Activated CD4-positive, alpha-beta memory T cell treated with anti-CD3 and anti-CD28 coated beads for 36 hours (primary cell): ENCODE measurements around the gene CARM1. TPM values are rescaled to one million over a fixed set of nuclear protein-coding genes. Genes with fewer than 3 reads are reported as not detected.
"Not testable (repeated sequence)": the region's sequence is repeated elsewhere in the genome, so short reads cannot be mapped to it uniquely, and the experiment has no call there.

Experiments
- CTCF ChIA-PET: fragments of 350-600 bp; sonication (Branson Sonifier 250); formaldehyde crosslinking; loops from one replicate; lab custom pipeline; 2021; ENCODE audit warnings: antibody characterized with exemption, inconsistent platforms; lab: Charles Lee
- POLR2A ChIA-PET: fragments of 350-600 bp; sonication (Branson Sonifier 250); formaldehyde crosslinking; loops from one replicate; lab custom pipeline; 2021; ENCODE audit warnings: antibody characterized with exemption; lab: Charles Lee
- DNase-seq: peaks from one replicate; pipeline ENCODE4 v3.0.0-alpha.2; 2020
- H3K27ac Mint-ChIP-seq: one replicate; pipeline ENCODE4 v1.8.0; 2021; ENCODE audit warnings: mixed read lengths
- H3K27me3 Mint-ChIP-seq: one replicate; pipeline ENCODE4 v1.8.0; 2021; ENCODE audit warnings: mixed read lengths
- H3K36me3 Mint-ChIP-seq: one replicate; pipeline ENCODE4 v1.8.0; 2021; ENCODE audit warnings: mixed read lengths
- H3K4me1 Mint-ChIP-seq: one replicate; pipeline ENCODE4 v1.8.0; 2021; ENCODE audit warnings: low read depth, mixed read lengths
- H3K4me3 Mint-ChIP-seq: one replicate; pipeline ENCODE4 v1.8.0; 2021; ENCODE audit warnings: mild to moderate bottlenecking, mixed read lengths
- H3K9me3 Mint-ChIP-seq: one replicate; pipeline ENCODE4 v1.8.0; 2021; ENCODE audit warnings: mixed read lengths
- intact Hi-C: fragments of 100-400 bp; cut with micrococcal nuclease; formaldehyde crosslinking; loops from one replicate; pipeline ENCODE4 v1.15.1; 2023
- total RNA-seq, 2 experiments: library from RNA; stranded (reverse); gene quantifications; one replicate each; pipeline ENCODE4 v1.2.3, GENCODE V29; 2021

The CARM1 gene
- total RNA-seq, 2 experiments from 2014 or later: 75.0 to 78.3 TPM

GRCh38 chr19:10835089-10835753, 36.1 kb upstream of the CARM1 start:
- H3K27me3 Mint-ChIP-seq: no peaks in the 10 kb centered on the region

GRCh38 chr19:10835754-10836478, 35.4 kb upstream of the CARM1 start, which contains the start of gene TMED1:
Gene TMED1 (minus strand): TSS chr19:10836212. CDS start chr19:10836191, 21 bp downstream.
- CTCF ChIA-PET: interaction anchor here (0.6 to 4.5 kb wide), 12 partner anchors 18 to 255 kb away, joined by 3 to 49 read pairs (median 4); partner anchors contain the start of genes DNM2 and QTRT1
- peaks cover 9% of the 10 kb centered on the region for H3K36me3 Mint-ChIP-seq
- POLR2A ChIA-PET: interaction anchor here (0.5 to 2.0 kb wide), 9 partner anchors 12 to 125 kb away, joined by 3 to 5 read pairs (median 3); partner anchors contain the start of genes DNM2 and SMARCA4
- intact Hi-C loops: loop anchor here (1.0 to 5.0 kb wide), 9 partner anchors 35 to 269 kb away; partner anchors contain the start of genes CARM1, CDKN2D, ILF3 and KRI1
- no peaks in the 10 kb centered on the region for H3K27me3 Mint-ChIP-seq
- H3K4me1 Mint-ChIP-seq: peaks cover 15% of the 10 kb centered on the region
- peak within 1 kb of the TSS; percentile 99 for H3K27ac Mint-ChIP-seq
- DNase-seq: peak; percentile 98
- H3K9me3 Mint-ChIP-seq: peaks cover 7% of the 10 kb centered on the region
- peak within 1 kb of the TSS; percentile 94 for H3K4me3 Mint-ChIP-seq

More at GRCh38 chr19:10835089-10835753, 36.1 kb upstream of the CARM1 start:
- peak overlapping the region; percentile 99 for H3K27ac Mint-ChIP-seq
- no peak for DNase-seq
- ChIA-PET CTCF (interaction anchor here (1.0 to 4.5 kb wide), 7 partner anchors 19 to 117 kb away, joined by 3 to 49 read pairs (median 7); partner anchors contain the start of gene DNM2), POLR2A (interaction anchor here (0.5 to 2.0 kb wide), 8 partner anchors 12 to 126 kb away, joined by 3 to 5 read pairs (median 4); partner anchors contain the start of genes DNM2 and SMARCA4)
- intact Hi-C loops: loop anchor here (5.0 kb wide), 2 partner anchors 133 to 268 kb away; partner anchors contain the start of genes CDKN2D, KRI1 and QTRT1
- H3K36me3 Mint-ChIP-seq: peaks cover 9% of the 10 kb centered on the region
- peaks cover 15% of the 10 kb centered on the region for H3K4me1 Mint-ChIP-seq
- peak overlapping the region; percentile 94 for H3K4me3 Mint-ChIP-seq
- peaks cover 7% of the 10 kb centered on the region for H3K9me3 Mint-ChIP-seq

DNA sequence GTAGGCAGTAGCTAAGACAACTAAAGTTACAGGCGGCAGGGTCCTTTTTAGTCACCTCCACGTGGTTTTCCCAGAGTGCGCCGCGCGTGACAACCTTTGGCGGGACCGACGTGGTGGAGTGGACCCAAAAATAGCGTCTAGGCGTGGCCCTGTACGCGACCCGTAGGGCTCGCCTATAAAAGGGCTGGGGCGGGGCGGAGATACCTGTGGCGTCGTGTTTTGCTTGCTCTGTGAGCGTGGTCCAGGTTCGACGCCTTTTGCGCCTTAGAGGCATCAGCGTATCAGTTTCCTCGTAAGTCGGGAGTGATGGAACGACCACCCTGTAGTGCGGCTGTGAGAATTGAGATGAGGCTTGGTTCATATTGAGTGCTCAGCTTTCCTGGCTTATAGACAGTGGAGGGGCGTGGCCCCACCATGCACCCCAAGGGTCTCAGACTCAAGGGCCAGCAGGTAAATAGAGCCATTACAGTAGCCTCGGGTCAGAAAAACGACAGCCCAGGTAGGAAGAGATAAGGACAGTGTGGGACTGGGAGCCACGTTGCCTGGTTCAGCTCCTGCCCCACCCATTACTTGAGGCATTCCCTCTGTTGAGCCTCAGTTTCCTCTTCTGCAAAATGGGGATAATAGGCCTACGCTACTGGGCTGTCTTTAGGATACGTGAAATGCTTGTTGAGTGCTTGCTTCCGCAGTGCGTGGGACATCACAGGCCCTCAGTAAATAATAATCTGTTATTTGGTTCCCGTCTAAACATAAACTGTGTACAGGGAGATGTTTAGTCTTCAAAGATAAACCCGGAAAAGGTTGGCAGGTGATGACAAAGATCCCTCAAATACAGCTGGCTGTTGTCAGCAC, 34.6 kb upstream of the CARM1 start:
- ChIA-PET CTCF (interaction anchor here (0.6 to 4.5 kb wide), 14 partner anchors 9 to 255 kb away, joined by 3 to 49 read pairs (median 4); partner anchors contain the start of genes DNM2 and QTRT1), POLR2A (interaction anchor here (0.7 to 2.0 kb wide), 6 partner anchors 13 to 124 kb away, joined by 3 to 5 read pairs (median 4); partner anchors contain the start of genes DNM2 and SMARCA4)
- peaks cover 9% of the 10 kb centered on the region for H3K36me3 Mint-ChIP-seq
- DNase-seq: peak; percentile 91
- peaks cover 7% of the 10 kb centered on the region for H3K9me3 Mint-ChIP-seq
- peak overlapping the region; percentile 94 for H3K4me3 Mint-ChIP-seq
- intact Hi-C loops: loop anchor here (1.0 to 5.0 kb wide), 9 partner anchors 34 to 269 kb away; partner anchors contain the start of genes CARM1, CDKN2D, ILF3 and KRI1
- H3K4me1 Mint-ChIP-seq: peaks cover 15% of the 10 kb centered on the region
- peak overlapping the region; percentile 99 for H3K27ac Mint-ChIP-seq
- H3K27me3 Mint-ChIP-seq: no peaks in the 10 kb centered on the region

GRCh38 chr19:10837649-10838048, 33.7 kb upstream of the CARM1 start:
- H3K27ac Mint-ChIP-seq, H3K9me3 Mint-ChIP-seq, DNase-seq, POLR2A ChIA-PET, H3K36me3 Mint-ChIP-seq, H3K4me3 Mint-ChIP-seq, H3K27me3 Mint-ChIP-seq: not testable (repeated sequence)
- CTCF ChIA-PET: interaction anchor here (0.7 to 4.5 kb wide), 5 partner anchors 21 to 136 kb away, joined by 3 to 49 read pairs (median 3); no protein-coding TSS in a partner anchor
- intact Hi-C loops: loop anchor here (2.0 to 5.0 kb wide), 3 partner anchors 33 to 270 kb away; partner anchors contain the start of genes CARM1, CDKN2D, KRI1 and QTRT1
- H3K4me1 Mint-ChIP-seq: peaks cover 15% of the 10 kb centered on the region

DNA sequence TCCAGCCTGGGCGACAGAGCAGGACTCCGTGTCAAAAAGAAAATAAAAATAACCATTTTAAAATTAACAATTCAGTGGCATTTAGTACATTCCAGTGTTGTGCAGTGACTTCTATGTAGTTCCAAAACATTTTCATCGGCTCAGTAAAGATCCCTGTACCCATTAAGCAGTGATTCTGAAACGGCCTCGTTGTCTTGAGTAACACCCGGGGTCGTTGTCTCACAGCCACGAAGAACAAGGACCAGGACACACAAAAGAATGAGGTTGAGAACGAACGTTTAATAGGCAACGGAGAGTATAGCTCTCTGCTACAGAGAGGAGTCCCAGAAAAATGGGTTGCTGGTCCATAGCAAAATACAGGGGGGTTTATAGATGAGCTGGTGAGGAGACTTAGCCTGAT, 33.0 kb upstream of the CARM1 start:
- no peak overlapping the region for H3K27ac Mint-ChIP-seq
- H3K36me3 Mint-ChIP-seq: peaks cover 6% of the 10 kb centered on the region
- intact Hi-C loops: loop anchor here (5.0 kb wide), 2 partner anchors 136 to 271 kb away; partner anchors contain the start of genes CDKN2D, KRI1 and QTRT1
- H3K27me3 Mint-ChIP-seq: no peaks in the 10 kb centered on the region
- no peak overlapping the region for H3K4me3 Mint-ChIP-seq
- CTCF ChIA-PET: interaction anchor here (1.5 to 4.5 kb wide), 3 partner anchors 20 to 27 kb away, joined by 3 to 49 read pairs (median 9); no protein-coding TSS in a partner anchor
- DNase-seq: no peak
- POLR2A ChIA-PET: no interaction called here
- H3K9me3 Mint-ChIP-seq: peaks cover 7% of the 10 kb centered on the region
- H3K4me1 Mint-ChIP-seq: peaks cover 15% of the 10 kb centered on the region

GRCh38 chr19:10839114-10840050, 32.0 kb upstream of the CARM1 start:
- intact Hi-C loops: loop anchor here (5.0 kb wide), 2 partner anchors 137 to 272 kb away; partner anchors contain the start of genes CDKN2D, KRI1 and QTRT1
- peaks cover 7% of the 10 kb centered on the region for H3K9me3 Mint-ChIP-seq
- H3K4me1 Mint-ChIP-seq: peaks cover 15% of the 10 kb centered on the region
- H3K4me3 Mint-ChIP-seq: no peak overlapping the region
- CTCF ChIA-PET: interaction anchor here (1.5 to 4.5 kb wide), 4 partner anchors 19 to 26 kb away, joined by 3 to 49 read pairs (median 8); no protein-coding TSS in a partner anchor
- peaks cover 6% of the 10 kb centered on the region for H3K36me3 Mint-ChIP-seq
- POLR2A ChIA-PET: interaction anchor here (0.7 kb wide), 1 partner anchor 25 kb away, joined by 6 read pairs; no protein-coding TSS in a partner anchor
- no peaks in the 10 kb centered on the region for H3K27me3 Mint-ChIP-seq
- no peak overlapping the region for H3K27ac Mint-ChIP-seq
- no peak for DNase-seq

- no peaks in the 10 kb centered on the region for H3K4me1 Mint-ChIP-seq
- POLR2A ChIA-PET: no interaction called here
- intact Hi-C loops: no loop called here
- H3K9me3 Mint-ChIP-seq: peaks cover 11% of the 10 kb centered on the region
- no peak overlapping the region for H3K4me3 Mint-ChIP-seq
- no peak overlapping the region for H3K27ac Mint-ChIP-seq
- peaks cover 2% of the 10 kb centered on the region for H3K27me3 Mint-ChIP-seq
- H3K36me3 Mint-ChIP-seq: peaks cover 3% of the 10 kb centered on the region
- CTCF ChIA-PET: interaction anchor here (1.2 kb wide), 1 partner anchor 21 kb away, joined by 3 read pairs; no protein-coding TSS in a partner anchor
- DNase-seq: no peak
These were observed 28.6 kb upstream of the CARM1 start for GRCh38 chr19:10842788-10843187.

DNA sequence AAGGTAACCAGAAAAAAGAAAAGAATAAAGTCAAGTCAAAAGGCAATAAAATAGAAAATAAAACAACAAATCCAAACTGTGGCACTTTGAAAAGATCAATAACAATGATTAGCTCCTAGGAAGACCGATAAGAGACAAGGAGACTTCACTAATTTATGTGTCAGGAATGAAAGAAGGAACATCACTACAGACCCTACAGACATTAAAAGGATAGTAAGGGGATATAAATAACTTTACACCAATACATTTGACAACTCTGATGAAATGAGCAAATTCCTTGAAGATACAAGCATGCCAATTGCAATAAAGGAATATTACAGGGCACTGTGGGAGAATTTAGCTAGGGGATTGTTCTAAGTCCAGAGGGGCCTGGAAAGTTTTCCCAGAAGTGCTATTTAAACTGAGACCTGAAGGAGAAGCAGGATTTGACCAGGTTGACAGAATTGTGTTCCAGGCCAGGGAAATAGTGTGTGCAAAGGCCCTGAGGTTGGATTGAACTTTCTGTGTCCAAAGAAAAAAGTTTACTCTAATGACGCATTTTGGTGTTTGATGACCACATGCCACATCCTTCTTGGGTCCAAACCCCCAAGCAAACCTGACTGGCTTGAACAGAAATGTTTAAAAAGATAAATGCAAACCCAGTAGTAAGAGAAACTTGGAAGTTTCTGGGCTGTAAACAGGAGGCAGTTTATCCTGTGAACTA, 24.7 kb upstream of the CARM1 start:
- CTCF ChIA-PET: interaction anchor here (1.2 to 2.4 kb wide), 3 partner anchors 12 to 18 kb away, joined by 3 to 10 read pairs (median 9); no protein-coding TSS in a partner anchor
- Mint-ChIP-seq H3K27ac (no peak overlapping the region), H3K36me3 (peaks cover 3% of the 10 kb centered on the region), H3K27me3 (peaks cover 2% of the 10 kb centered on the region), H3K4me1 (peaks cover 5% of the 10 kb centered on the region), H3K4me3 (no peak overlapping the region), H3K9me3 (peaks cover 9% of the 10 kb centered on the region)
- intact Hi-C loops: no loop called here
- POLR2A ChIA-PET: no interaction called here
- DNase-seq: no peak

DNA sequence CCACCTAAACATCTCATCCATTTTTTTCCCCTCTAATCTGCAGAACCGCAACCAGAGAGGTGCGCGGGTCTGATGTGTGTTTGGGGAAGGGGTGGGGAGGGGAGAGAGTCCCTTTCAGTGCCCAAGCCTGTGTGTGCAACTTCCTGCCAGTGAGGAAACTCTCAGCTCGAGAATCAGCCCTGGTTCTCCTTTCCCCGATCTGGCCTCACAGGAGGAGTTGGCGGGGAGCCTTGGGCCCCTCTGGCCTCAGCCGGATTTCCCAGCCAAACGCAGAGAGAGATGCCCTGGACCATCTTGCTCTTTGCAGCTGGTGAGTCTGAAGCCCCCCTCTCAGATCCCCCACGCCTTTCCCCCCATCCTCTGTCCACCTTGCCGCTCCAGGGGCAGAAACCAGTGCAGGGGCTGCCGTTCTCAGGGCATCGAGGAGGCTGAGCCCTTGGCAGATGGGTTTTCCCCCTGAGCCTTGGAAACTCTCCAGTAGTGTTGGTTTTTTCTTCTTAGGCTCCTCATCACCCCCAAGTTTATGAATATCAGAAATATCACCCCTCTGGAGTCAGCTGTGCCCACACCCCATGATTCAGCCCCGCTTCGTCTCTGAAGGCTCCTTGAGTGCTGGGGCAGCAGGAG, 23.0 kb upstream of the CARM1 start, which contains the start of gene C19orf38:
TSS of gene C19orf38 (plus strand) at position 186 of the 627 bp plus-strand sequence. CDS start at position 280, 94 bp downstream.
- CTCF ChIA-PET: interaction anchor here (1.5 kb wide), 1 partner anchor 10 kb away, joined by 5 read pairs; no protein-coding TSS in a partner anchor
- Mint-ChIP-seq H3K4me1 (peaks cover 5% of the 10 kb centered on the region), H3K27ac (no peak within 1 kb of the TSS), H3K9me3 (peaks cover 9% of the 10 kb centered on the region), H3K27me3 (peaks cover 2% of the 10 kb centered on the region), H3K4me3 (no peak within 1 kb of the TSS), H3K36me3 (peaks cover 3% of the 10 kb centered on the region)
- intact Hi-C loops: no loop called here
- POLR2A ChIA-PET: no interaction called here
- DNase-seq: peak; percentile 19
